ENCODE measurements around the gene TOB1. TPM values are rescaled to one million over a fixed set of nuclear protein-coding genes. Genes with fewer than 3 reads are reported as not detected.

The TOB1 gene
- total and polyA plus RNA-seq, 12 donors, result 22.4 to 332 (median 62.7) TPM

- no peak overlapping the region for H3K4me3 ChIP-seq
- H3K27me3 ChIP-seq, result no peaks in the 10 kb centered on the region
- WGBS, 4 donors, result 65 to 71% (median 66%) methylated on average over 7 of the region's 7 CpGs
- intact Hi-C loops (cut with DNase I), result loop anchor here (5.0 kb wide), 2 partner anchors 102 to 107 kb away; no protein-coding TSS in a partner anchor
- peak in 1 of 7 donors; percentile 14 for DNase-seq
- no peaks in the 10 kb centered on the region for H3K9me3 ChIP-seq (replicated peaks in 1 of 3)
- H3K36me3 ChIP-seq (replicated peaks in 1 of 2), result no peaks in the 10 kb centered on the region
- H3K27ac ChIP-seq, result no peak overlapping the region
- no peak for TF ChIP-seq POLR2A (IDR thresholded peaks at IDR 0.05)
- H3K4me1 ChIP-seq (replicated peaks in 1 of 2), result no peaks in the 10 kb centered on the region
Measured at GRCh38 chr17:50850640-50851039, 15.5 kb downstream of the TOB1 start.

- intact Hi-C loops (cut with DNase I), result no loop called here
Measured at GRCh38 chr17:50848711-50849110, 17.4 kb downstream of the TOB1 start.

GRCh38 chr17:50848039-50848438 is 18.1 kb downstream of the TOB1 start:
- 91 to 94% (median 91%) methylated on average over 3 of the region's 3 CpGs for WGBS, 4 donors
- intact Hi-C loops (cut with DNase I), result no loop called here
- Histone ChIP-seq H3K4me1 (replicated peaks in 1 of 2) (no peaks in the 10 kb centered on the region), H3K27me3 (no peaks in the 10 kb centered on the region), H3K4me3 (no peak overlapping the region), H3K9me3 (replicated peaks in 1 of 3) (no peaks in the 10 kb centered on the region), H3K36me3 (replicated peaks in 1 of 2) (no peaks in the 10 kb centered on the region), H3K27ac (no peak overlapping the region)
- DNase-seq, result peak in 3 of 7 donors; percentile 9 to 39 (median 13)
- no peak for TF ChIP-seq CTCF (IDR thresholded peaks at IDR 0.05)
- no peak for TF ChIP-seq POLR2A (IDR thresholded peaks at IDR 0.05)

More at GRCh38 chr17:50848711-50849110, 17.4 kb downstream of the TOB1 start:
- 61 to 69% (median 67%) methylated on average over 2 of the region's 2 CpGs for WGBS, 4 donors
- Histone ChIP-seq H3K36me3 (replicated peaks in 1 of 2) (no peaks in the 10 kb centered on the region), H3K4me3 (no peak overlapping the region), H3K4me1 (replicated peaks in 1 of 2) (no peaks in the 10 kb centered on the region), H3K27me3 (no peaks in the 10 kb centered on the region), H3K27ac (no peak overlapping the region), H3K9me3 (replicated peaks in 1 of 3) (no peaks in the 10 kb centered on the region)
- peak in 1 of 7 donors; percentile 2 for DNase-seq
- no peak for TF ChIP-seq CTCF (IDR thresholded peaks at IDR 0.05)
- TF ChIP-seq POLR2A (IDR thresholded peaks at IDR 0.05), result no peak

GRCh38 chr17:50847566-50847965 is 18.6 kb downstream of the TOB1 start:
- no peaks in the 10 kb centered on the region for H3K4me1 ChIP-seq (replicated peaks in 1 of 2)
- intact Hi-C loops (cut with DNase I), result no loop called here
- no peak overlapping the region for H3K27ac ChIP-seq
- no peak for TF ChIP-seq POLR2A (IDR thresholded peaks at IDR 0.05)
- no peak for TF ChIP-seq CTCF (IDR thresholded peaks at IDR 0.05)
- WGBS, 4 donors, result 94 to 98% (median 96%) methylated on average over 4 of the region's 4 CpGs
- H3K36me3 ChIP-seq (replicated peaks in 1 of 2), result no peaks in the 10 kb centered on the region
- H3K4me3 ChIP-seq, result no peak overlapping the region
- no peaks in the 10 kb centered on the region for H3K9me3 ChIP-seq (replicated peaks in 1 of 3)
- no peak for DNase-seq
- no peaks in the 10 kb centered on the region for H3K27me3 ChIP-seq
